HG03558 (cell line): ENCODE measurements around the gene SUSD3.
A peak's percentile ranks its signal among the peaks of the same experiment; 100 is the strongest.
"Not testable (repeated sequence)": the region's sequence is repeated elsewhere in the genome, so short reads cannot be mapped to it uniquely, and the experiment has no call there.

Experiments used
- ATAC-seq: cut with Tn5 transposase; IDR thresholded peaks from one replicate; pipeline ENCODE4 v1.9.1; 2021; ENCODE audit warnings: moderate number of reproducible peaks; ENCODE audit not compliant: unreplicated experiment; ENCODE audit errors: extremely low read depth

SUSD3 gene

GRCh38 chr9:93107825-93108161 is 49.3 kb downstream of the SUSD3 start:
- ATAC-seq = no peak

- ATAC-seq = no peak
Observed at GRCh38 chr9:93108291-93109041, 50.0 kb downstream of the SUSD3 start.

- no peak for ATAC-seq
Observed at GRCh38 chr9:93110311-93110855, 51.9 kb downstream of the SUSD3 start.

DNA sequence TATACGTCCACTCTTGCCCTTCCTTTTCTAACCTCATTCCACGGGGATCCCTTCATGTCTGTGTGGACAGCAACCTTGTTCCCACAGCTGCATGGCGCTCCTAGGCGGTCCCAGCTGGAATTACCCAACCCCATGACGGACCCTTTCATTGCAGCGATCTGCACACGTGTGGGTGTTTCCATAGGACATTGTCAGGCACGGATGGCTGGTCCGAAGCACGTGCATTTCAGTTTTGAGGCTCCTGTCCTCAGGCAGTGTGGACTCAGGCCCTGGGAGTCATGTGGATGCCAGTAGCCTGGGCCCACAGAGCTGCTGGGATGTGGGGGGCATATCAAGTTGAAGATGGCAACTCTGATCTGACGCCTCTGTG is 52.5 kb downstream of the SUSD3 start:
- no peak for ATAC-seq

DNA sequence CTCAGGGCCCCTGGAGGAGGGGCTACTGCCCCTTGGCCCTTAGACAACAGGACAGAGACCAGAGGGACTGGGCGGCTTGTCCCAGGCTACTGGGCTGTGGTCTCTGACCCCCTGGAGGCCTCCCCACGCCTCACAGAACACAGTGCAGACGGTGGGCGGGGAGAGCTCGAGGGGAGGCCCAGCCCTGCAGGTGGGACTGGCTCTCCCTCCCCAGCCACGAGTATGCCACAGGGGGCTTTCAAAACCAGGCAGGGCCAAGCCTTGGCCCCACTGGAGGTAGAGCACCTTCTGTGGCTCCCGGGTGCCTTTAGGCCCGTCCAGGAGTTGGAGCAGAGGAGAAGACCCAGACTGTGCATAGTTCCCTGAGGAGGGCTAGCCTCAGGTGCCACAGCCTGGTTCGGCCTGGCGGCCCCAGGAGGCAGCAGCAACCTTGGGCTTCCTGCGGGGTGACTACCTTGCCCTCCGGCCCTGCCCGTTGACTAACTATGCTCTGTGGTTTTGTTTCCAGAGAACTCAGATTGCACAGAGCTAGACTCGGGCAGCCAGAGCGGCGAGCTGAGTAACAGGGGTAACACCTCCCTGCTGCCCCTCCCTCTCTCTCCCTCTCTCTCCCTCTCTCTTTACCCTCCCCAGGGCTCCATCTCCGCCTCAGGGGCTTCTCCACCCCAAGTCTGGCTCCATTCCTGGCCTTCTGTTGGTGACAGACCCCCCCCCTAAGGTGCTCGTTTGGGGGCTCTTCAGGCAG is 53.0 kb downstream of the SUSD3 start:
- ATAC-seq = no peak

- no peak for ATAC-seq
Observed at GRCh38 chr9:93112116-93112863, 53.8 kb downstream of the SUSD3 start.

GRCh38 chr9:93112864-93113389 is 54.4 kb downstream of the SUSD3 start:
- no peak for ATAC-seq

- ATAC-seq = no peak
Observed at GRCh38 chr9:93114169-93114983, 55.9 kb downstream of the SUSD3 start.

GRCh38 chr9:93114984-93115335 is 56.5 kb downstream of the SUSD3 start:
- no peak for ATAC-seq

DNA sequence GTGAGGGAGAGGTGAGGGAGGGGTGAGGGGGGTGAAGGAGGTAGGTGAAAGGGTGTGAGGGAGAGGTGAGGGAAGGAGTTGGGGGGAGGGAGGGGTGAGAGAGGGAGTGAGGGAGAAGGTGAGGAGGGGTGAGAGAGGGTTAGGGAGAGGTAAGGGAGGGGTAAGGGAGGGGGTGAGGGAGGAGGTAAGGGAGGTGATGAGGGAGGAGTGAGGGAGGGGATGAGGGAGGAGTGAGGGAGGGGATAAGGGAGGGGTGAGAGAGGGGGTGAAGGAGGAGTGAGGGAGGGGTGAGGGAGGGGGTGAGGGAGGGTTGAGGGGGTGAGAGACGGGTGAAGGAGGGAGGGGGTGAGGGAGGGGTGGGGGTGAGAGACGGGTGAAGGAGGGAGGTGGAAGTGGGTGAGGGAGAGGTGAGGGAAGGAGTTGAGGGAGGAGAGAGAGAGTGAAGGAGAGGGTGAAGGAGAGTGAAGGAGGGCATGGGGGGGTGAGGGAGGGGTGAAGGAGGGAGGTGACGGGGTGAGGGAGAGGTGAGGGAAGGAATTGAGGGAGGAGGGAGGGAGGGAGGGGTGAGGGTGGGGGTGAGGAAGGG is 57.1 kb downstream of the SUSD3 start:
- no peak for ATAC-seq

DNA sequence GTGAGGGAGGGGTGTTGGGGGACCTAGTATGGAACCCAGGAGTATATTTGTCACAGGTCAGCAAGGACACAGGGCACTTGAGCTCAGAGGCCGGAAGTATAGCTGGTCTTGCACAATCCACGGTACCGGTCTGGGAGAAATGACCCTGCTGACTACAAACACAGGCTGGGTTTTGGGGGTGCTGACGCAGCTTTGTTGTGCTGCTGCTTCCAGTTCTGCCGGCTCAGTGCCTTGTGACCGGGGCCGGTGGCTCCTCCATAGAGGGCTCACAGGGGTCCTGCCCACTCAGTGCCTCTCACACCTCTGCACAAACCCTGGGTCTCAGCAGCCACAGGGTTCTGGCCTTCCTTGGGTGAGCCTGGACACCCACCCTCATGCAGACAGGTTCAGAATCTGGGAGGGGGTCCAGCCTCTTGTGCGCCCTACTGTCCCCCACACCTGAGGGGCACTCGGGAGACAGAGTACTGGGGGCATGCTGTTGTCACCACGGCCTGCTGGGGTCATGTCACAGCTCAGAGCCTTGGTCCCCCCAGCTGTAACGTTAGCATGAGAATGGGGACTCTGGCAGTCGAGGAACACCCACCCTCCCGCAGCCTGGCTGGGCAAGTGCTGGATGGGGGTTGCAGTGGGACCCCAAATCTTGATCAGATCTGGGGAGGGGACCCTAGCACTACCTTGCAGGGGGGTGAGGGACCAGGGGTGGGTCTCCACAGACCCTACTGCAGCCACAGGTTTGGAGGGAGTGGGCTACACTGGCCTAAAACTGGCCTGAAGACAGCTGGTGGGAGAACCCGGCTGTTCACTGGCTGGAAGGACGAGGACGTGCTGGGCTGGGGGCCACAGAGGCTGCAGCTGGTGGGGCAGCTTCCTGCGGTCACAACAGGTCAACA is 57.8 kb downstream of the SUSD3 start:
- ATAC-seq = no peak

GRCh38 chr9:93117521-93117920 is 59.0 kb downstream of the SUSD3 start:
- not testable (repeated sequence) for ATAC-seq

DNA sequence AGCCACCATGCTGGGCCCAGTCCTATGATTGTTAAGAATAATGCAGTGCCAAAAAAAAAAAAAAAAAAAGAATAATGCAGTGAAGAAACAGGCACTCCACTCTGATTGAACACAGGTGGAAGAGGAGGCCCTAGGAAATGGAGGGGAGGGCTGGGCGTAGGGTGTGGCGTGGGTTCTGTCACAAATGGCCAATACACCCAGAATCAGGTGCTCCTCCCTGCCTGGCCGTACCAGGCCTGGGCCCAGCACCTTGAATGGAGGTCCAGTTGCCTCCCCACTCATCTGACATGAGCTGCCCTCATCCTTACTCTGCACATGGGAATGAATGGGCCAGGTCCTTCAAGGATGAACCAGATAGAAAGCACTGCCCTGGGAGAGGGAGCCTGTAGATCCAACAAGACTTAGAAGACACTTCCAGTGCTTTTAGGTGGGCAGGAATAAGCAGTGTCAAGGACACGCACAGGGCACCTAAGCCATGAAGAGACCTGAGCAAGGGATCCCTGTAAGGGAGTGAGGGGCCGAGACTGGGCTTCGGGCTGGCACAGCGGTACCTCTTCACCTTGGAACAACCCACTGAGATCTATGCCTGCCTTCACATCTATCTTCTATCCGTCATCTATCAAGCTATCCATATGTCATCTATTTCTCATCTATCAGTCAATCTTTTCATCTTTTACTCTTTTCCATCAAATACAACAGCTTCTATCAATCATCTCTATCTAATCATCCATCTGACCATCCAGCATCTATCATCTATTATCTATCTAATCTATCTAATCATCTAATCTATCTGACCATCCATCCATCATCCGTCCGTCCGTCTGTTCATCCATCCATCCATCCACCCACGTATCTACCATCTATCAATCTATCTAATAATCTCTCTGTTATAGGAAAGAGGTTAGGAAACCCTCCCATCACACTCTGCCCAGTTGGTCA is 59.7 kb downstream of the SUSD3 start:
- no peak for ATAC-seq

- ATAC-seq = no peak
Observed at GRCh38 chr9:93118863-93119702, 60.6 kb downstream of the SUSD3 start.

DNA sequence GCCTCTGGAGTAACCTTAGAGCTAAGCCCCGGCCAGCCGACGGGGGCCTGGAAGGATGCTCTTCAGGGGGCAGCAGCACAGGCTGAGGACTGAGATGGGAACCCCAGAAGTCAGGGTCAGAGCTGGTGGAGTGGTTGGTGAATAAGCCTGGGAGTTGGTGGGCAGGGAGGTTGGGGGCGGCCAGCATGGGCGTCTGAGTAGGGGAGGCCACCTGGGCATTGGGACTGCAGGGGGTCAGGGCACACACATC is 61.1 kb downstream of the SUSD3 start:
- ATAC-seq = no peak

DNA sequence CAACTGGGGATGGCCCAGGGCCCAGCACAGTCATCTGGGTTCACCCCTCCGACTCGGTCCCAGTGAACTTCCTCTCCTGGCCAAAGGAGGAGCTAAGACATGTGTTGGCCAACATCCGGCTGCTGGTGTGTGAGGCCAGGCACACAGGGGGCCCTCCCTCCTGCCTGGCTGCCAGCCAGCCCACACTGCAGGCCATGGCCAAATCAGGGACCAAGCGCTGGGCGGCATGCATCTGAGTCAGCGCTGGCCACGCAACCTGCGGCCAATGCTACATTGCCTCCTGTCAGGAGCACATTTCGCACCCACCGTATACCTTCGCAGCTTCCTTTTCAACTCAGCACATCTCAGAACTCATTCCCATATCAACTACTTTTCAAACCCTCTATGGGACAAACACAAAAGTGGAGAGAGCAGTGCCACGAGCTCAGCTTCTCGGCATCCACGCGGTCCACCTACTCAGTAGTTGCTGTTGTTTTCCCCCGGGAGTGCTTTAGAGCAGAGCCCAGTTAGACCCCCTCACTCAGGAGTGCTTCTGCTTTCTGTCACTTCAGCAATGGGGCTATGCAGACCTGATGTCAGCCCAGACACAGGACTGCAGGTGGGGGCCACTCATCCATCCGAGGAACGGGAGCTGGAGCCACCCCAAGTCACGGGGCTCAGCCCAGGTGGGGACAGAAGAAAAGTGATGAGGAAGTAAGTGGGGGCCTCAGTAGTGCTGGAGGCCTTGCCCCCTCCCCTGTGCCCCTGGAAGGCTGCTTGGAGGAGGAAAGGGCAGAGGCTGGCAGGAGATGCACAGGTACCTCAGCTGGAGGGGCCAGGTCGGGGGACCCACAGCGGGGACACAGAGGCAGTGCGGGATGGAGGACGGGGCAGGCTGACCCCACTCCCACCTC is 61.7 kb downstream of the SUSD3 start:
- ATAC-seq = peak; percentile 63
